HepG2 (cell line): ENCODE results near the gene CCDC85C. TPM values are rescaled to one million over a fixed set of nuclear protein-coding genes. Genes with fewer than 3 reads are reported as not detected.

Experiments
- ATF7-NPFF ChIP-seq: sonication (generic); formaldehyde crosslinking; IDR thresholded peaks from 2 replicates; pipeline ENCODE4 v1.8.1; 2023; ENCODE audit warnings: mild to moderate bottlenecking, low read depth, missing genetic modification reagents, moderate library complexity
- DPF2 ChIP-seq: sonication (generic); formaldehyde crosslinking; IDR thresholded peaks from 2 replicates; pipeline ENCODE4 v1.4.0; 2020; ENCODE audit warnings: mild to moderate bottlenecking, low read depth, missing genetic modification reagents, borderline replicate concordance
- ELF4 ChIP-seq: sonication (generic); formaldehyde crosslinking; IDR thresholded peaks from 2 replicates; pipeline ENCODE4 v1.5.0; 2020; ENCODE audit warnings: missing genetic modification reagents, mild to moderate bottlenecking, moderate library complexity, borderline replicate concordance
- HNRNPL ChIP-seq: fragments of 200-400 bp; formaldehyde crosslinking; IDR thresholded peaks from 2 replicates; pipeline ENCODE4 v1.6.1; 2017; ENCODE audit warnings: mild to moderate bottlenecking, low read depth, low read length
- KMT2A ChIP-seq: sonication (generic); formaldehyde crosslinking; IDR thresholded peaks from 2 replicates; pipeline ENCODE4 v1.4.0; 2020; ENCODE audit warnings: missing genetic modification reagents
- MEIS2 ChIP-seq: sonication (generic); formaldehyde crosslinking; IDR thresholded peaks from 2 replicates; pipeline ENCODE4 v1.9.0; 2021; ENCODE audit warnings: mild to moderate bottlenecking, missing genetic modification reagents
- MTF1 ChIP-seq: sonication (generic); formaldehyde crosslinking; IDR thresholded peaks from 2 replicates; pipeline ENCODE4 v1.5.0; 2020; ENCODE audit warnings: missing genetic modification reagents
- MYC ChIP-seq: sonication (generic); formaldehyde crosslinking; IDR thresholded peaks from 2 replicates; pipeline ENCODE4 v1.9.0; 2021; ENCODE audit warnings: missing genetic modification reagents, borderline replicate concordance
- NR1H2 ChIP-seq: sonication (generic); formaldehyde crosslinking; IDR thresholded peaks from 2 replicates; pipeline ENCODE4 v1.8.1; 2022; ENCODE audit warnings: low read depth, missing genetic modification reagents, borderline replicate concordance
- PHF8 ChIP-seq: sonication (generic); formaldehyde crosslinking; IDR thresholded peaks from 2 replicates; pipeline ENCODE4 v1.5.0; 2020; ENCODE audit warnings: missing genetic modification reagents
- SKI ChIP-seq: fragments of 450-650 bp; IDR thresholded peaks from one replicate; pipeline ENCODE4 v1.6.1; 2018; ENCODE audit warnings: mild to moderate bottlenecking; ENCODE audit not compliant: partially characterized antibody
- ZNF75D ChIP-seq: sonication (generic); formaldehyde crosslinking; IDR thresholded peaks from 2 replicates; pipeline ENCODE4 v1.8.1; 2023; ENCODE audit warnings: missing genetic modification reagents, mild to moderate bottlenecking, borderline replicate concordance
- polyA plus RNA-seq, 8 experiments: library from polyadenylated mRNA; depleted of rRNA in 3 of 8; stranded (reverse) in 7 of 8; unstranded in 1 of 8; fragments of >200 nt; fragmentation: Illumina TruSeq in 4 of 8; extraction: Trizol in 4 of 8; gene quantifications; 2 replicates each; pipeline versions ENCODE4 v1.2.1 to v1.2.3, GENCODE V29; 2011 to 2016; ENCODE audit warnings: low read depth in 4 of 8, missing spikeins in 1 of 8, mixed read lengths in 1 of 8; ENCODE audit not compliant: insufficient read depth in 1 of 8
- total RNA-seq, 5 experiments: library from RNA; depleted of rRNA; stranded (reverse); fragments of >200 nt; fragmentation: Illumina TruSeq; extraction: Trizol; gene quantifications; 2 replicates each; pipeline ENCODE4 v1.2.3, GENCODE V29; 2016; ENCODE audit warnings: low read depth in 1 of 5
- TF ChIP-seq, protein P1 (sequence below): sonication (generic); formaldehyde crosslinking; IDR thresholded peaks from 2 replicates; pipeline ENCODE4 v1.8.0; 2022; ENCODE audit warnings: mild to moderate bottlenecking, missing genetic modification reagents; ENCODE audit not compliant: insufficient replicate concordance
- TF ChIP-seq, protein P2 (sequence below): sonication (generic); formaldehyde crosslinking; IDR thresholded peaks from 2 replicates; pipeline ENCODE4 v1.5.1; 2020; ENCODE audit warnings: mild to moderate bottlenecking, missing genetic modification reagents, moderate library complexity
- TF ChIP-seq, protein P3 (sequence below): sonication (generic); formaldehyde crosslinking; IDR thresholded peaks from 2 replicates; pipeline ENCODE4 v1.4.0; 2020; ENCODE audit warnings: missing genetic modification reagents, borderline replicate concordance
- TF ChIP-seq, protein P4 (sequence below): IDR thresholded peaks from 2 replicates; pipeline ENCODE4 v1.6.1; 2016
- TF ChIP-seq, protein P5 (sequence below): sonication (generic); formaldehyde crosslinking; IDR thresholded peaks from 2 replicates; pipeline ENCODE4 v1.5.0; 2020; ENCODE audit warnings: missing genetic modification reagents
- TF ChIP-seq, protein P6 (sequence below): IDR thresholded peaks from 2 replicates; pipeline ENCODE4 v1.6.1; 2016

The CCDC85C gene
- total and polyA plus RNA-seq, 2 of the 13 experiments (the other 11 are each of a cell fraction or from before 2014, with no cell fraction given) = 18.8 to 43.8 TPM

DNA sequence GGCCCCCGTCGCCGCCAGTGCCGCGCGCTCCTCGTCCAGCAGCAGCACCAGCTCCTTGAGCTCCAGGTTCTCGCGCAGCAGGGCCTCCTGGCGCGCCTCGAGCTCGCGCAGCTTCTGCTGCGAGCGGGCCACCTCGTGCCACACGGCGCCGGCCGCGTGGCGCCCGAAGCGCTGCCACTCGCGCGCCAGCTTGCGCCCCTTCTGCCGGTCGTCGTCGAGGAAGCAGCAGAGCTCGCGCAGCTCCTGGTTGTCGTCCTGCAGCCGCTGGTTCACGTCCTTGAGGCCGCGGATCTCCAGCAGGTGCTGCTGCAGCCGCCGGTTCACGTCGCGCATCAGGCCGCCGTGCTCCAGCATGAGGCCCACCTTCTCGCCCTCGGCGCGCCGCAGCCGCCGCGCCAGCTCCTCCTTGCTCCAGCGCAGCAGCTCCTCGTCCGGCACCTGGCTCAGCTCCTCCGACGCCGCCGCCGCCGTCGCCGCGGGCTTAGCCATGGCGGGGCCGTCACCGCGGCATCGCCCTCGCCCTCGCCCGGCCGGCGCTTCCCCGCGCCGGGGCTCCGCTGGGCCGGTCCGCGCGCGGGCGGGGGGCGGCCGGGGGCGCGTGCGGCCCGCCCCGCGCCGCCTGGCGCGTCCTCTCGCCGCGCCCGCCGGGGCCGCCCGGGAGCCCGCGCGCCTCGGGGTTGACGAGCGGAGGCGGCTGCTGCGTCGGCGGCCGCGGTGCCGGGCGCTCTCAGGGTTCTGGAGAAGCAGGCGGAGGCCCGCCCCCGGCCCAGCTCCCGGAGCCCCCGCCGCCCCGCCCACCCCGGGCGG lies at the start of gene CCDC85C (continued):
- TF ChIP-seq, protein P1, sequence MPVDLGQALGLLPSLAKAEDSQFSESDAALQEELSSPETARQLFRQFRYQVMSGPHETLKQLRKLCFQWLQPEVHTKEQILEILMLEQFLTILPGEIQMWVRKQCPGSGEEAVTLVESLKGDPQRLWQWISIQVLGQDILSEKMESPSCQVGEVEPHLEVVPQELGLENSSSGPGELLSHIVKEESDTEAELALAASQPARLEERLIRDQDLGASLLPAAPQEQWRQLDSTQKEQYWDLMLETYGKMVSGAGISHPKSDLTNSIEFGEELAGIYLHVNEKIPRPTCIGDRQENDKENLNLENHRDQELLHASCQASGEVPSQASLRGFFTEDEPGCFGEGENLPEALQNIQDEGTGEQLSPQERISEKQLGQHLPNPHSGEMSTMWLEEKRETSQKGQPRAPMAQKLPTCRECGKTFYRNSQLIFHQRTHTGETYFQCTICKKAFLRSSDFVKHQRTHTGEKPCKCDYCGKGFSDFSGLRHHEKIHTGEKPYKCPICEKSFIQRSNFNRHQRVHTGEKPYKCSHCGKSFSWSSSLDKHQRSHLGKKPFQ (CRISPR knock-in tag) = peak; percentile 19
- TF ChIP-seq MTF1 (CRISPR knock-in tag) (peak; percentile 97), NR1H2 (peak; percentile 97), MEIS2 (CRISPR knock-in tag) (peak; percentile 95), ZNF75D (CRISPR knock-in tag) (peak; percentile 97; the same call in 1 of the 2 replicates), PHF8 (CRISPR knock-in tag) (peak; percentile 50; the same call in 1 of the 2 replicates), MYC (peak; percentile 90), ATF7-NPFF (CRISPR knock-in tag) (peak; percentile 99), ELF4 (CRISPR knock-in tag) (no peak), DPF2 (CRISPR knock-in tag) (no peak), SKI (no peak), HNRNPL (no peak), KMT2A (CRISPR knock-in tag) (peak; percentile 28; the same call in 1 of the 2 replicates)
- TF ChIP-seq, protein P2, sequence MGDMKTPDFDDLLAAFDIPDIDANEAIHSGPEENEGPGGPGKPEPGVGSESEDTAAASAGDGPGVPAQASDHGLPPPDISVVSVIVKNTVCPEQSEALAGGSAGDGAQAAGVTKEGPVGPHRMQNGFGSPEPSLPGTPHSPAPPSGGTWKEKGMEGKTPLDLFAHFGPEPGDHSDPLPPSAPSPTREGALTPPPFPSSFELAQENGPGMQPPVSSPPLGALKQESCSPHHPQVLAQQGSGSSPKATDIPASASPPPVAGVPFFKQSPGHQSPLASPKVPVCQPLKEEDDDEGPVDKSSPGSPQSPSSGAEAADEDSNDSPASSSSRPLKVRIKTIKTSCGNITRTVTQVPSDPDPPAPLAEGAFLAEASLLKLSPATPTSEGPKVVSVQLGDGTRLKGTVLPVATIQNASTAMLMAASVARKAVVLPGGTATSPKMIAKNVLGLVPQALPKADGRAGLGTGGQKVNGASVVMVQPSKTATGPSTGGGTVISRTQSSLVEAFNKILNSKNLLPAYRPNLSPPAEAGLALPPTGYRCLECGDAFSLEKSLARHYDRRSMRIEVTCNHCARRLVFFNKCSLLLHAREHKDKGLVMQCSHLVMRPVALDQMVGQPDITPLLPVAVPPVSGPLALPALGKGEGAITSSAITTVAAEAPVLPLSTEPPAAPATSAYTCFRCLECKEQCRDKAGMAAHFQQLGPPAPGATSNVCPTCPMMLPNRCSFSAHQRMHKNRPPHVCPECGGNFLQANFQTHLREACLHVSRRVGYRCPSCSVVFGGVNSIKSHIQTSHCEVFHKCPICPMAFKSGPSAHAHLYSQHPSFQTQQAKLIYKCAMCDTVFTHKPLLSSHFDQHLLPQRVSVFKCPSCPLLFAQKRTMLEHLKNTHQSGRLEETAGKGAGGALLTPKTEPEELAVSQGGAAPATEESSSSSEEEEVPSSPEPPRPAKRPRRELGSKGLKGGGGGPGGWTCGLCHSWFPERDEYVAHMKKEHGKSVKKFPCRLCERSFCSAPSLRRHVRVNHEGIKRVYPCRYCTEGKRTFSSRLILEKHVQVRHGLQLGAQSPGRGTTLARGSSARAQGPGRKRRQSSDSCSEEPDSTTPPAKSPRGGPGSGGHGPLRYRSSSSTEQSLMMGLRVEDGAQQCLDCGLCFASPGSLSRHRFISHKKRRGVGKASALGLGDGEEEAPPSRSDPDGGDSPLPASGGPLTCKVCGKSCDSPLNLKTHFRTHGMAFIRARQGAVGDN (CRISPR knock-in tag) = peak; percentile 96
- TF ChIP-seq, protein P3, sequence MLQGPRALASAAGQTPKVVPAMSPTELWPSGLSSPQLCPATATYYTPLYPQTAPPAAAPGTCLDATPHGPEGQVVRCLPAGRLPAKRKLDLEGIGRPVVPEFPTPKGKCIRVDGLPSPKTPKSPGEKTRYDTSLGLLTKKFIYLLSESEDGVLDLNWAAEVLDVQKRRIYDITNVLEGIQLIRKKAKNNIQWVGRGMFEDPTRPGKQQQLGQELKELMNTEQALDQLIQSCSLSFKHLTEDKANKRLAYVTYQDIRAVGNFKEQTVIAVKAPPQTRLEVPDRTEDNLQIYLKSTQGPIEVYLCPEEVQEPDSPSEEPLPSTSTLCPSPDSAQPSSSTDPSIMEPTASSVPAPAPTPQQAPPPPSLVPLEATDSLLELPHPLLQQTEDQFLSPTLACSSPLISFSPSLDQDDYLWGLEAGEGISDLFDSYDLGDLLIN (CRISPR knock-in tag) = peak; percentile 44; the same call in 1 of the 2 replicates
- TF ChIP-seq, protein P4, sequence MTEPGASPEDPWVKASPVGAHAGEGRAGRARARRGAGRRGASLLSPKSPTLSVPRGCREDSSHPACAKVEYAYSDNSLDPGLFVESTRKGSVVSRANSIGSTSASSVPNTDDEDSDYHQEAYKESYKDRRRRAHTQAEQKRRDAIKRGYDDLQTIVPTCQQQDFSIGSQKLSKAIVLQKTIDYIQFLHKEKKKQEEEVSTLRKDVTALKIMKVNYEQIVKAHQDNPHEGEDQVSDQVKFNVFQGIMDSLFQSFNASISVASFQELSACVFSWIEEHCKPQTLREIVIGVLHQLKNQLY (CRISPR knock-in tag) = peak; percentile 25; the same call in 1 of the 2 replicates
- TF ChIP-seq, protein P5, sequence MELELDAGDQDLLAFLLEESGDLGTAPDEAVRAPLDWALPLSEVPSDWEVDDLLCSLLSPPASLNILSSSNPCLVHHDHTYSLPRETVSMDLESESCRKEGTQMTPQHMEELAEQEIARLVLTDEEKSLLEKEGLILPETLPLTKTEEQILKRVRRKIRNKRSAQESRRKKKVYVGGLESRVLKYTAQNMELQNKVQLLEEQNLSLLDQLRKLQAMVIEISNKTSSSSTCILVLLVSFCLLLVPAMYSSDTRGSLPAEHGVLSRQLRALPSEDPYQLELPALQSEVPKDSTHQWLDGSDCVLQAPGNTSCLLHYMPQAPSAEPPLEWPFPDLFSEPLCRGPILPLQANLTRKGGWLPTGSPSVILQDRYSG = peak; percentile 99
- TF ChIP-seq, protein P6, sequence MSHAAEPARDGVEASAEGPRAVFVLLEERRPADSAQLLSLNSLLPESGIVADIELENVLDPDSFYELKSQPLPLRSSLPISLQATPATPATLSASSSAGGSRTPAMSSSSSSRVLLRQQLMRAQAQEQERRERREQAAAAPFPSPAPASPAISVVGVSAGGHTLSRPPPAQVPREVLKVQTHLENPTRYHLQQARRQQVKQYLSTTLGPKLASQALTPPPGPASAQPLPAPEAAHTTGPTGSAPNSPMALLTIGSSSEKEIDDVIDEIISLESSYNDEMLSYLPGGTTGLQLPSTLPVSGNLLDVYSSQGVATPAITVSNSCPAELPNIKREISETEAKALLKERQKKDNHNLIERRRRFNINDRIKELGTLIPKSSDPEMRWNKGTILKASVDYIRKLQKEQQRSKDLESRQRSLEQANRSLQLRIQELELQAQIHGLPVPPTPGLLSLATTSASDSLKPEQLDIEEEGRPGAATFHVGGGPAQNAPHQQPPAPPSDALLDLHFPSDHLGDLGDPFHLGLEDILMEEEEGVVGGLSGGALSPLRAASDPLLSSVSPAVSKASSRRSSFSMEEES (CRISPR knock-in tag) = peak; percentile 64; the same call in 1 of the 2 replicates
